ENCODE data around the gene TMEM42. TPM values are rescaled to one million over a fixed set of nuclear protein-coding genes. Genes with fewer than 3 reads are reported as not detected.

TMEM42 gene
- total and polyA plus RNA-seq, 2 experiments from 2014 or later = 7.4 to 13.3 TPM

- H3K36me3 ChIP-seq (ENCODE audit: insufficient read depth) = peaks cover 50% of the 10 kb centered on the region
- H4K20me1 ChIP-seq (replicated peaks; ENCODE audit: insufficient read depth) = no peaks in the 10 kb centered on the region
- Mint-ChIP-seq H3K36me3 (ENCODE audit: low read depth) (peaks cover 59% of the 10 kb centered on the region), H3K27ac (no peak overlapping the region), H3K4me3 (no peak overlapping the region), H3K9me3 (peaks cover 9% of the 10 kb centered on the region; the same call in 2 of the 3 replicates), H3K4me1 (no peaks in the 10 kb centered on the region), H3K27me3 (ENCODE audit: insufficient read depth, low read depth, poor library complexity) (no peaks in the 10 kb centered on the region)
- H3K4me2 ChIP-seq = no peak overlapping the region
- no peaks in the 10 kb centered on the region for H3K79me2 ChIP-seq (replicated peaks; ENCODE audit: insufficient read depth)
- no peak for DNase-seq (ENCODE audit: low spot score)
- no peak for TF ChIP-seq ZNF462 (CRISPR knock-in tag; IDR thresholded peaks at IDR 0.05)
- no peak for TF ChIP-seq ETS1 (IDR thresholded peaks at IDR 0.05)
- no peak for TF ChIP-seq EZH2phosphoT487 (IDR thresholded peaks at IDR 0.05; ENCODE audit: unreplicated experiment)
- H3K4me1 ChIP-seq (ENCODE audit: insufficient read depth) = no peaks in the 10 kb centered on the region
- no peak overlapping the region for H3K4me3 ChIP-seq
- no peaks in the 10 kb centered on the region for H3F3A ChIP-seq (replicated peaks; ENCODE audit: low read depth)
- H3K9me2 ChIP-seq (ENCODE audit: insufficient read depth) = 0 out of 2 replicates have a peak, but pooled peaks cover 2% of the 10 kb centered on the region
- H3K27me3 ChIP-seq (ENCODE audit: insufficient read depth) = no peaks in the 10 kb centered on the region
- H2AFZ ChIP-seq = no peak overlapping the region
- no peak for ATAC-seq
- H3K27ac ChIP-seq (ENCODE audit: low read depth) = no peak overlapping the region
Measured at GRCh38 chr3:44835684-44836083, 26.0 kb upstream of the TMEM42 start.

GRCh38 chr3:44842376-44842775 lies 19.3 kb upstream of the TMEM42 start:
- Histone ChIP-seq H3K27ac (ENCODE audit: low read depth) (no peak overlapping the region), H3K4me1 (ENCODE audit: insufficient read depth) (no peaks in the 10 kb centered on the region), H3F3A (replicated peaks; ENCODE audit: low read depth) (no peaks in the 10 kb centered on the region), H3K36me3 (ENCODE audit: insufficient read depth) (peaks cover 52% of the 10 kb centered on the region), H3K4me3 (no peak overlapping the region), H4K20me1 (replicated peaks; ENCODE audit: insufficient read depth) (no peaks in the 10 kb centered on the region; the same call in 1 of the 2 replicates), H2AFZ (no peak overlapping the region), H3K79me2 (replicated peaks; ENCODE audit: insufficient read depth) (no peaks in the 10 kb centered on the region), H3K27me3 (ENCODE audit: insufficient read depth) (no peaks in the 10 kb centered on the region), H3K9me2 (ENCODE audit: insufficient read depth) (0 out of 2 replicates have a peak, but pooled peaks cover under 1% of the 10 kb centered on the region), H3K4me2 (no peak overlapping the region)
- DNase-seq (ENCODE audit: low spot score) = no peak
- no peak for ATAC-seq
- no peaks in the 10 kb centered on the region for H3K27me3 Mint-ChIP-seq (ENCODE audit: insufficient read depth, low read depth, poor library complexity)
- TF ChIP-seq ZNF462 (CRISPR knock-in tag; IDR thresholded peaks at IDR 0.05) (no peak), CREB1 (CRISPR knock-in tag; IDR thresholded peaks at IDR 0.05; ENCODE audit: low read depth) (no peak)
- no peaks in the 10 kb centered on the region for H3K4me1 Mint-ChIP-seq
- H3K27ac Mint-ChIP-seq = no peak overlapping the region
- no peak overlapping the region for H3K4me3 Mint-ChIP-seq
- no peaks in the 10 kb centered on the region for H3K9me3 Mint-ChIP-seq
- peaks cover 74% of the 10 kb centered on the region for H3K36me3 Mint-ChIP-seq (ENCODE audit: low read depth)

Data from GM23338 (cell line).